WI38 (cell line): ENCODE results near the gene GNAS-AS1.

Experiments used
- H3K4me3 ChIP-seq: 2 replicates; pipeline ENCODE4 v1.5.1; 2011; ENCODE audit warnings: low read depth, mild to moderate bottlenecking, control low read depth, low read length
- CTCF ChIP-seq: IDR thresholded peaks from 2 replicates; pipeline ENCODE4 v1.5.1; 2012; ENCODE audit warnings: low read depth, mild to moderate bottlenecking, control low read depth, low read length

Gene GNAS-AS1

GRCh38 chr20:58794510-58795180 lies 56.1 kb downstream of the GNAS-AS1 start:
- no peak for TF ChIP-seq CTCF
- no peak overlapping the region for H3K4me3 ChIP-seq

GRCh38 chr20:58793512-58794420 lies 56.9 kb downstream of the GNAS-AS1 start:
- TF ChIP-seq CTCF: no peak
- no peak overlapping the region for H3K4me3 ChIP-seq

DNA sequence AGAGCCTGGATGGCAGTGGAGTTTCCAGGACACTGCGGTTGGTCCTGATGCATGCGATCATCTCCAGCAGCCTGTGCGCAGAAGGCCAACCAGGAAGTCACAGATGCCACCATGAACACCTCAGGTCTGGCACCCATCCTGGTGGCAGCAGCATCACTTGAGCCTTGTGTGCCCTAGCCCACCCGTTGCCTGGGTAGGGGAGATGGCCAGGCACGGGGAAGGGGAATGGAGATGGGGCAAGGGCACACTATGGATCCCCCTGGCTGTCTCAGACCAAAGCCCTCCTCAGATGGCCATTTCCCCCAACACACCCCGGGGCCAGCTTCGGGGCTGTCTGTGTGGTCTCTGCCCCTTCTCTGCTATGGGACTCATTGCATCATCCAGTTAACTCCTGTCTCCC lies 58.3 kb downstream of the GNAS-AS1 start:
- H3K4me3 ChIP-seq: no peak overlapping the region
- no peak for TF ChIP-seq CTCF

GRCh38 chr20:58791286-58791685 lies 59.4 kb downstream of the GNAS-AS1 start:
- H3K4me3 ChIP-seq: no peak overlapping the region

DNA sequence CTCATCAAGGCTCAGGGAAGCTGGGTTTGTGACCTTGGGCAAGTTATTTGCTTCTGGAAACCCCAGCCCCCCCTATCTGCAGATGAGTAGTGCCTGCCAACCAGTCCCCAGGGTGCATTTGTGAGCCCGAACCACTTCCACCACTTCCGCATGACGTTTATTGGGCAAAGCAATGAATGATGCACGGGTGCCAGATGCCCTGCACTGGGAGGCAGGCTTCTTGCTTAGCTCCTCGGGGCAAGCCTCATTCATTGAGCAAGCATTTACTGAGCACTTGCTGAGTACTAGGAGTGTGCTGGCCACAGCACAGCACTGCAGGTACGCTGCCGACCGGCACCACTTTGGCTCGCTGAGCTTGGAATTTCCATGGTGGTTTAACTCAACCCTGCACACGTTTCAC lies 60.2 kb downstream of the GNAS-AS1 start:
- H3K4me3 ChIP-seq: no peak overlapping the region
- TF ChIP-seq CTCF: no peak

More at GRCh38 chr20:58791286-58791685, 59.4 kb downstream of the GNAS-AS1 start:
- no peak for TF ChIP-seq CTCF

DNA sequence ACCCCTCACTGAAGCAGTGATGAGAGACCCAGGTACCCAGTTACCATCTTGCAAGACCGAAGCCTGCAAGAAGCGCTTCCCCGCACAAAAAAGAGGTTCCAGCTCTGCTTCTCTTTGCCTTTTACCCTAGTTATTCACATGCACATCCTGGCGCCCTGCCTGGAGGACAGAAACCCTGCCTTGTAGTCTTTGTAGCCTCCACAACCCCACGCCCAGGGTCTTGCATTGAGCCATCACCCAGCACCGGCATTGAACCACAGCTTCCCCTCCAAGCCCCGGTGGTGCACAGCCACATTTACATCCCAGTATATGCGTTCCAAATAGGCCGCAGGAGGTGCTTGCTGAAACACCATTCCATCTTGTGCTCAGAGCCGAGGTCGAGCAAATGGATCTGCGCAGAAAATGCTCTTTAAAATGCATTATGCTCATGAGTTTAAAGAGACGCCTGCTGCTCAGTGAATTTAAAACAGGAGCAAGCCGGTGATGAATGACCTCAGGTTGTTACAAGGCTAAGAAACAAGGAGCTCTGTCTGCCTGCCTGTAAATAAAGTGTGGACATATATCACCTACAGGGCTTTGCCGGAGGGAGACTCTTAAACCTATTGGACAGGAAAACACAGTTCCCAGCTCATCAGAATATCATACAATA lies 61.7 kb downstream of the GNAS-AS1 start:
- TF ChIP-seq CTCF: no peak

More for the DNA sequence above, 61.7 kb downstream of the GNAS-AS1 start:
- H3K4me3 ChIP-seq: no peak overlapping the region
